Neural cell (in vitro differentiated cells): ENCODE results near the gene TUBGCP2. TPM values are rescaled to one million over a fixed set of nuclear protein-coding genes. Genes with fewer than 3 reads are reported as not detected.

Experiments
- H2AFZ ChIP-seq: fragments of 200-600, 300-800 bp; sonication (generic), shearing (Covaris generic); 2 replicates; pipeline ENCODE4 v1.6.0; 2014; ENCODE audit warnings: low read depth, mild to moderate bottlenecking, antibody characterized with exemption, low read length, moderate library complexity
- H3F3A ChIP-seq: fragments of 200-600 bp; shearing (Covaris generic); 2 replicates; pipeline ENCODE4 v1.6.1; 2016; ENCODE audit warnings: mild to moderate bottlenecking, moderate library complexity, mixed read lengths, antibody characterized with exemption, low read length; ENCODE audit not compliant: insufficient read depth, poor library complexity, severe bottlenecking
- H3K27ac ChIP-seq: fragments of 200-600, 300-800 bp; sonication (generic), shearing (Covaris generic); 2 replicates; pipeline ENCODE4 v1.5.1; 2014; ENCODE audit warnings: mild to moderate bottlenecking, low read length, moderate library complexity
- H3K27me3 ChIP-seq: fragments of 300-800, 200-600 bp; sonication (generic), shearing (Covaris generic); 2 replicates; pipeline ENCODE4 v1.6.0; 2014; ENCODE audit warnings: mild to moderate bottlenecking, low read depth, low read length, moderate library complexity; ENCODE audit not compliant: insufficient read depth
- H3K36me3 ChIP-seq: fragments of 300-800, 200-600 bp; sonication (generic), shearing (Covaris generic); 2 replicates; pipeline ENCODE4 v1.5.1; 2014; ENCODE audit warnings: mild to moderate bottlenecking, antibody characterized with exemption, low read length, moderate library complexity; ENCODE audit not compliant: insufficient read depth
- H3K4me2 ChIP-seq: fragments of 300-800, 200-600 bp; sonication (generic), shearing (Covaris generic); 2 replicates; pipeline ENCODE4 v1.6.0; 2014; ENCODE audit warnings: mild to moderate bottlenecking, low read length
- H3K4me3 ChIP-seq: fragments of 300-800, 200-600 bp; sonication (generic), shearing (Covaris generic); 2 replicates; pipeline ENCODE4 v1.5.1; 2014; ENCODE audit warnings: mild to moderate bottlenecking, low read length, moderate library complexity
- H3K79me2 ChIP-seq: fragments of 200-600 bp; shearing (Covaris generic); replicated peaks from 2 replicates; pipeline ENCODE4 v1.6.0; 2014; ENCODE audit warnings: mild to moderate bottlenecking, low read length, moderate library complexity; ENCODE audit not compliant: insufficient read depth
- H3K9ac ChIP-seq: fragments of 300-800, 200-600 bp; sonication (generic), shearing (Covaris generic); 2 replicates; pipeline ENCODE4 v1.6.1; 2016; ENCODE audit warnings: mild to moderate bottlenecking, low read length, mixed read lengths
- H3K9me2 ChIP-seq: fragments of 200-600 bp; shearing (Covaris generic); 2 replicates; pipeline ENCODE4 v1.6.1; 2016; ENCODE audit warnings: mild to moderate bottlenecking, low read length, mixed read lengths; ENCODE audit not compliant: insufficient read depth
- H3K9me3 ChIP-seq: fragments of 200-600, 300-800 bp; sonication (generic), shearing (Covaris generic); 2 replicates; pipeline ENCODE4 v1.6.1; 2016; ENCODE audit warnings: mild to moderate bottlenecking, mixed run types, low read length, moderate library complexity, mixed read lengths
- H4K20me1 ChIP-seq: fragments of 200-600 bp; shearing (Covaris generic); 2 replicates; pipeline ENCODE4 v1.6.1; 2016; ENCODE audit warnings: mild to moderate bottlenecking, mixed run types; ENCODE audit not compliant: insufficient read depth
- EP300 ChIP-seq: fragments of 450-650 bp; conservative IDR thresholded peaks from 2 replicates; pipeline ENCODE4 v1.6.1; 2014; ENCODE audit warnings: antibody characterized with exemption, mild to moderate bottlenecking, moderate library complexity; ENCODE audit not compliant: poor library complexity, severe bottlenecking
- EZH2 ChIP-seq: fragments of 200-600, 300-800 bp; shearing (Covaris generic), sonication (generic); IDR thresholded peaks from 2 replicates; pipeline ENCODE4 v1.6.1; 2014; ENCODE audit warnings: antibody characterized with exemption, low read length, borderline replicate concordance, mild to moderate bottlenecking; ENCODE audit not compliant: insufficient read depth, poor library complexity, severe bottlenecking
- MXI1 ChIP-seq: fragments of 450-650 bp; conservative IDR thresholded peaks from 2 replicates; pipeline ENCODE4 v1.6.1; 2014; ENCODE audit warnings: antibody characterized with exemption, mild to moderate bottlenecking; ENCODE audit not compliant: poor library complexity, severe bottlenecking
- POLR2AphosphoS5 ChIP-seq: IDR thresholded peaks from 2 replicates; pipeline ENCODE4 v1.6.1; 2012
- RAD21 ChIP-seq: fragments of 450-650 bp; conservative IDR thresholded peaks from 2 replicates; pipeline ENCODE4 v1.6.1; 2014; ENCODE audit warnings: antibody characterized with exemption, mild to moderate bottlenecking, moderate library complexity
- SMC3 ChIP-seq: fragments of 450-650 bp; conservative IDR thresholded peaks from 2 replicates; pipeline ENCODE4 v1.6.1; 2014; ENCODE audit warnings: antibody characterized with exemption, mild to moderate bottlenecking, moderate library complexity; ENCODE audit not compliant: poor library complexity
- TAF1 ChIP-seq: IDR thresholded peaks from 2 replicates; pipeline ENCODE4 v1.6.1; 2012; ENCODE audit warnings: low read depth
- polyA plus RNA-seq: library from polyadenylated mRNA; depleted of rRNA; stranded (reverse); fragments of >200 nt; gene quantifications from 2 replicates; pipeline ENCODE4 v1.2.3, GENCODE V29; 2014
- TF ChIP-seq, protein P1 (sequence below): fragments of 450-650 bp; IDR thresholded peaks from 2 replicates; pipeline ENCODE4 v1.5.1; 2014; ENCODE audit warnings: antibody characterized with exemption, mild to moderate bottlenecking, moderate library complexity; ENCODE audit not compliant: poor library complexity, severe bottlenecking
- TF ChIP-seq, protein P2 (sequence below): IDR thresholded peaks from 2 replicates; pipeline ENCODE4 v1.6.1; 2012; ENCODE audit warnings: borderline replicate concordance

TUBGCP2 gene
- polyA plus RNA-seq, 1 donor from 2014 or later = 34.5 TPM

- peak overlapping the region; percentile 65 for H3K4me3 ChIP-seq
- H3K9ac ChIP-seq = no peak overlapping the region
- H3K9me3 ChIP-seq = peaks cover 5% of the 10 kb centered on the region
- no peaks in the 10 kb centered on the region for H3K36me3 ChIP-seq
- H3K27ac ChIP-seq = no peak overlapping the region
- H3K4me2 ChIP-seq = no peak overlapping the region
- H3K9me2 ChIP-seq = no peaks in the 10 kb centered on the region
- peaks cover 26% of the 10 kb centered on the region for H3K27me3 ChIP-seq
- no peak overlapping the region for H2AFZ ChIP-seq
- no peak for TF ChIP-seq EZH2
- TF ChIP-seq TAF1 = no peak
- TF ChIP-seq, protein P1, sequence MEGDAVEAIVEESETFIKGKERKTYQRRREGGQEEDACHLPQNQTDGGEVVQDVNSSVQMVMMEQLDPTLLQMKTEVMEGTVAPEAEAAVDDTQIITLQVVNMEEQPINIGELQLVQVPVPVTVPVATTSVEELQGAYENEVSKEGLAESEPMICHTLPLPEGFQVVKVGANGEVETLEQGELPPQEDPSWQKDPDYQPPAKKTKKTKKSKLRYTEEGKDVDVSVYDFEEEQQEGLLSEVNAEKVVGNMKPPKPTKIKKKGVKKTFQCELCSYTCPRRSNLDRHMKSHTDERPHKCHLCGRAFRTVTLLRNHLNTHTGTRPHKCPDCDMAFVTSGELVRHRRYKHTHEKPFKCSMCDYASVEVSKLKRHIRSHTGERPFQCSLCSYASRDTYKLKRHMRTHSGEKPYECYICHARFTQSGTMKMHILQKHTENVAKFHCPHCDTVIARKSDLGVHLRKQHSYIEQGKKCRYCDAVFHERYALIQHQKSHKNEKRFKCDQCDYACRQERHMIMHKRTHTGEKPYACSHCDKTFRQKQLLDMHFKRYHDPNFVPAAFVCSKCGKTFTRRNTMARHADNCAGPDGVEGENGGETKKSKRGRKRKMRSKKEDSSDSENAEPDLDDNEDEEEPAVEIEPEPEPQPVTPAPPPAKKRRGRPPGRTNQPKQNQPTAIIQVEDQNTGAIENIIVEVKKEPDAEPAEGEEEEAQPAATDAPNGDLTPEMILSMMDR = no peak
- H3K79me2 ChIP-seq = no peaks in the 10 kb centered on the region
- H3F3A ChIP-seq = no peaks in the 10 kb centered on the region
- no peaks in the 10 kb centered on the region for H4K20me1 ChIP-seq
Measured at GRCh38 chr10:133334503-133335245, 26.0 kb upstream of the TUBGCP2 start.

DNA sequence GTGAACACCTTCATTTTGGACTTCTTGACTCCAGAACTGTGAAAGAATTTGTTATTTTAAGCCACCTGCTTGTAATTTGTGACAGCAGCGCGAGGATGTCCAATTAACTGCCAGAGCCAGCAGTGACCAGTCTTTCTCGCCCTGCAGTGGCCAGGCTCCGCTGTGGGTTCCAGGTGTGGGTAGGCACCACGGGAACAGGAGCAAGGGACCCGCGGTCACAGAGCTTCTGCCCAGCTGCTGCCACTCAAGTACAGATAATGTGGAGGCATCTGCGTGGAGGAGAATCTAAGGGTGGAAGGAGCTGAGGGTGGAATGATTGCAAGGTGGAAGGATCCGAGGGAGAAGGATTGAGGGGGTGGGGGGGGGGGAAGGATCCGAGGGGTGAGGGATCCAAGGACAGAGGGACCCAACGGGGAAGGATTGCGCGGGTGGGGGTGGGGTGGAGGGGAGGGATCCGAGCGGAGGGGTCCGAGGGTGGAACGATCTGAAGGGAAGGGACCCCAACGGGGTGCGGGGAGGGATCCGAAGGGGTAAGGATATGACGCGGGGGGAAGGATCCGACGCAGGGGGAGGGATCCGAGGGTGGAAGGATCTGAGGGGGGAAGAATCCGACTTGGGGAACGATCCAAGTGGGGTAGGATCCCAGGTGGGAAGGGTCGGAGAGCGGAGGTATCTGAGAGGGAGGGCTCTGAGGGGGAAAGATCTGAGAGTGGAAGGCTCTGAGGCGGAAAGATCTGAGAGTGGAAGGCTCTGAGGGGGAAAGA, 24.4 kb upstream of the TUBGCP2 start:
- Histone ChIP-seq H4K20me1 (no peaks in the 10 kb centered on the region), H3K4me3 (no peak overlapping the region), H3K9me3 (peaks cover 5% of the 10 kb centered on the region), H2AFZ (no peak overlapping the region), H3F3A (no peaks in the 10 kb centered on the region), H3K9ac (no peak overlapping the region), H3K9me2 (no peaks in the 10 kb centered on the region), H3K27ac (no peak overlapping the region), H3K36me3 (no peaks in the 10 kb centered on the region), H3K79me2 (no peaks in the 10 kb centered on the region), H3K27me3 (peaks cover 26% of the 10 kb centered on the region), H3K4me2 (no peak overlapping the region)
- TF ChIP-seq, protein P2, sequence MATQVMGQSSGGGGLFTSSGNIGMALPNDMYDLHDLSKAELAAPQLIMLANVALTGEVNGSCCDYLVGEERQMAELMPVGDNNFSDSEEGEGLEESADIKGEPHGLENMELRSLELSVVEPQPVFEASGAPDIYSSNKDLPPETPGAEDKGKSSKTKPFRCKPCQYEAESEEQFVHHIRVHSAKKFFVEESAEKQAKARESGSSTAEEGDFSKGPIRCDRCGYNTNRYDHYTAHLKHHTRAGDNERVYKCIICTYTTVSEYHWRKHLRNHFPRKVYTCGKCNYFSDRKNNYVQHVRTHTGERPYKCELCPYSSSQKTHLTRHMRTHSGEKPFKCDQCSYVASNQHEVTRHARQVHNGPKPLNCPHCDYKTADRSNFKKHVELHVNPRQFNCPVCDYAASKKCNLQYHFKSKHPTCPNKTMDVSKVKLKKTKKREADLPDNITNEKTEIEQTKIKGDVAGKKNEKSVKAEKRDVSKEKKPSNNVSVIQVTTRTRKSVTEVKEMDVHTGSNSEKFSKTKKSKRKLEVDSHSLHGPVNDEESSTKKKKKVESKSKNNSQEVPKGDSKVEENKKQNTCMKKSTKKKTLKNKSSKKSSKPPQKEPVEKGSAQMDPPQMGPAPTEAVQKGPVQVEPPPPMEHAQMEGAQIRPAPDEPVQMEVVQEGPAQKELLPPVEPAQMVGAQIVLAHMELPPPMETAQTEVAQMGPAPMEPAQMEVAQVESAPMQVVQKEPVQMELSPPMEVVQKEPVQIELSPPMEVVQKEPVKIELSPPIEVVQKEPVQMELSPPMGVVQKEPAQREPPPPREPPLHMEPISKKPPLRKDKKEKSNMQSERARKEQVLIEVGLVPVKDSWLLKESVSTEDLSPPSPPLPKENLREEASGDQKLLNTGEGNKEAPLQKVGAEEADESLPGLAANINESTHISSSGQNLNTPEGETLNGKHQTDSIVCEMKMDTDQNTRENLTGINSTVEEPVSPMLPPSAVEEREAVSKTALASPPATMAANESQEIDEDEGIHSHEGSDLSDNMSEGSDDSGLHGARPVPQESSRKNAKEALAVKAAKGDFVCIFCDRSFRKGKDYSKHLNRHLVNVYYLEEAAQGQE = no peak
- TF ChIP-seq EP300 = no peak
- TF ChIP-seq, protein P1 = no peak
- no peak for TF ChIP-seq POLR2AphosphoS5
- TF ChIP-seq SMC3 = no peak
- no peak for TF ChIP-seq EZH2
- no peak for TF ChIP-seq TAF1
- TF ChIP-seq MXI1 = no peak
- no peak for TF ChIP-seq RAD21
